HepG2 (cell line): ENCODE measurements around the gene CD9. TPM values are rescaled to one million over a fixed set of nuclear protein-coding genes. Genes with fewer than 3 reads are reported as not detected.

Source experiments
- ATF1 ChIP-seq: IDR thresholded peaks from 2 replicates; pipeline ENCODE4 v1.6.1; 2016; ENCODE audit warnings: mild to moderate bottlenecking, control low read depth
- ELF3 ChIP-seq: IDR thresholded peaks from 2 replicates; pipeline ENCODE4 v1.6.1; 2016; ENCODE audit warnings: missing genetic modification reagents, missing compliant biosample characterization
- ETS1 ChIP-seq: sonication (generic); formaldehyde crosslinking; IDR thresholded peaks from 2 replicates; pipeline ENCODE4 v1.4.0; 2020; ENCODE audit warnings: missing genetic modification reagents
- GPN1 ChIP-seq: sonication (generic); formaldehyde crosslinking; IDR thresholded peaks from 2 replicates; pipeline ENCODE4 v1.5.1; 2020; ENCODE audit warnings: missing genetic modification reagents, borderline replicate concordance
- MNT ChIP-seq: fragments of 450-650 bp; IDR thresholded peaks from 2 replicates; pipeline ENCODE4 v1.6.1; 2016
- MXD3 ChIP-seq: IDR thresholded peaks from 2 replicates; pipeline ENCODE4 v1.6.1; 2016; ENCODE audit warnings: mild to moderate bottlenecking, missing biosample characterization, missing genetic modification reagents
- PHB2 ChIP-seq: fragments of 450-650 bp; IDR thresholded peaks from 2 replicates; pipeline ENCODE4 v1.6.1; 2018; ENCODE audit not compliant: partially characterized antibody
- RBAK ChIP-seq: sonication (generic); formaldehyde crosslinking; IDR thresholded peaks from 2 replicates; pipeline ENCODE4 v1.5.1; 2020; ENCODE audit warnings: mild to moderate bottlenecking, missing genetic modification reagents
- SRSF1 ChIP-seq: fragments of 200-400 bp; formaldehyde crosslinking; optimal IDR thresholded peaks from 2 replicates; pipeline ENCODE3; 2017; ENCODE audit warnings: mild to moderate bottlenecking, low read depth, low read length, moderate library complexity
- TAF15 ChIP-seq: fragments of 200-400 bp; formaldehyde crosslinking; IDR thresholded peaks from one replicate; pipeline ENCODE4 v1.6.1; 2018; ENCODE audit warnings: mild to moderate bottlenecking, low read depth, low read length; ENCODE audit not compliant: poor library complexity, severe bottlenecking
- TBP ChIP-seq: sonication (generic); formaldehyde crosslinking; IDR thresholded peaks from 2 replicates; pipeline ENCODE4 v1.5.0; 2020; ENCODE audit warnings: missing genetic modification reagents
- TSC22D2 ChIP-seq: sonication (generic); formaldehyde crosslinking; IDR thresholded peaks from 2 replicates; pipeline ENCODE4 v1.5.1; 2020; ENCODE audit warnings: missing genetic modification reagents, mild to moderate bottlenecking, borderline replicate concordance
- ZBTB40 ChIP-seq, 2 experiments: fragments of 450-650 bp in 1 of 2; sonication (generic) in 1 of 2; formaldehyde crosslinking in 1 of 2; IDR thresholded peaks; 2 replicates each; pipeline versions ENCODE4 v1.6.1 to v1.8.0; 2016 to 2022; ENCODE audit warnings: antibody characterized with exemption in 1 of 2, mild to moderate bottlenecking in 1 of 2, missing genetic modification reagents in 1 of 2
- ZBTB7B ChIP-seq: sonication (generic); formaldehyde crosslinking; IDR thresholded peaks from 2 replicates; pipeline ENCODE4 v1.4.0; 2020; ENCODE audit warnings: missing genetic modification reagents
- ZFP36L1 ChIP-seq: sonication (generic); formaldehyde crosslinking; IDR thresholded peaks from 2 replicates; pipeline ENCODE4 v1.8.0; 2022; ENCODE audit warnings: mild to moderate bottlenecking, missing genetic modification reagents, moderate library complexity
- ZNF501 ChIP-seq: sonication (generic); formaldehyde crosslinking; IDR thresholded peaks from 2 replicates; pipeline ENCODE4 v1.5.1; 2020; ENCODE audit warnings: mild to moderate bottlenecking, moderate library complexity, missing genetic modification reagents
- polyA plus RNA-seq, 8 experiments: library from polyadenylated mRNA; depleted of rRNA in 3 of 8; stranded (reverse) in 7 of 8; unstranded in 1 of 8; fragments of >200 nt; fragmentation: Illumina TruSeq in 4 of 8; extraction: Trizol in 4 of 8; gene quantifications; 2 replicates each; pipeline versions ENCODE4 v1.2.1 to v1.2.3, GENCODE V29; 2011 to 2016; ENCODE audit warnings: low read depth in 4 of 8, missing spikeins in 1 of 8, mixed read lengths in 1 of 8; ENCODE audit not compliant: insufficient read depth in 1 of 8
- total RNA-seq, 5 experiments: library from RNA; depleted of rRNA; stranded (reverse); fragments of >200 nt; fragmentation: Illumina TruSeq; extraction: Trizol; gene quantifications; 2 replicates each; pipeline ENCODE4 v1.2.3, GENCODE V29; 2016; ENCODE audit warnings: low read depth in 1 of 5

Gene CD9
- total and polyA plus RNA-seq, 2 of the 13 experiments (the other 11 are each of a cell fraction or from before 2014, with no cell fraction given), result 5.8 to 38.3 TPM

- no peak for TF ChIP-seq MNT
- TF ChIP-seq ETS1, result no peak
- no peak for TF ChIP-seq ATF1 (CRISPR knock-in tag)
- no peak for TF ChIP-seq TSC22D2 (CRISPR knock-in tag)
- TF ChIP-seq TAF15, result no peak
- no peak for TF ChIP-seq RBAK (CRISPR knock-in tag)
- TF ChIP-seq PHB2, result no peak
- no peak for TF ChIP-seq MXD3 (CRISPR knock-in tag)
- 0 out of 2 replicates have a peak, but pooled peaks have one; percentile 39 for TF ChIP-seq ZNF501 (CRISPR knock-in tag)
- TF ChIP-seq SRSF1, result no peak
- TF ChIP-seq ZBTB7B, result no peak
- TF ChIP-seq GPN1 (CRISPR knock-in tag), result no peak
- no peak for TF ChIP-seq TBP (CRISPR knock-in tag)
- TF ChIP-seq ELF3, result peak; percentile 53
- TF ChIP-seq ZFP36L1 (CRISPR knock-in tag), result no peak
- TF ChIP-seq ZBTB40 (IDR thresholded peaks at IDR 0.05), result no peak
- no peak for TF ChIP-seq ZBTB40 (CRISPR knock-in tag; IDR thresholded peaks at IDR 0.05)
Observed at GRCh38 chr12:6195665-6196535, 4.3 kb upstream of the CD9 start (continued).
